Esophagus muscularis mucosa (tissue), 4 donors: ENCODE measurements around the gene EMP2. TPM values are rescaled to one million over a fixed set of nuclear protein-coding genes. Genes with fewer than 3 reads are reported as not detected.

Experiments used
- DNase-seq: peaks from one replicate; pipeline ENCODE4 v3.0.0-alpha.2; 2017; ENCODE audit errors: extremely low spot score
- H3K27ac ChIP-seq, 4 donors: fragments of 200-600 bp; sonication (generic); replicated peaks in 1 of 4; 1 replicate in 3 of 4; 2 replicates in 1 of 4; pipeline ENCODE4 v1.5.1; 2016 to 2019; ENCODE audit warnings: mild to moderate bottlenecking in 1 of 4
- H3K27me3 ChIP-seq, 4 donors: fragments of 200-600 bp; sonication (generic); one replicate each; pipeline versions ENCODE4 v1.5.1 to v1.6.0; 2016 to 2019
- H3K36me3 ChIP-seq, 4 donors: fragments of 200-600 bp; sonication (generic); one replicate each; pipeline ENCODE4 v1.5.1; 2016 to 2019
- H3K4me1 ChIP-seq, 4 donors: fragments of 200-600 bp; sonication (generic); one replicate each; pipeline ENCODE4 v1.5.1; 2016 to 2019
- H3K4me3 ChIP-seq, 4 donors: fragments of 200-600 bp; sonication (generic); 1 replicate in 2 of 4; 2 replicates in 2 of 4; pipeline ENCODE4 v1.5.1; 2016 to 2019; ENCODE audit warnings: mild to moderate bottlenecking in 4 of 4, moderate library complexity in 1 of 4
- H3K9me3 ChIP-seq, 4 donors: fragments of 200-600 bp; sonication (generic); 1 replicate in 3 of 4; 2 replicates in 1 of 4; pipeline ENCODE4 v1.5.1; 2016 to 2019
- EP300 ChIP-seq: sonication (generic); formaldehyde crosslinking; IDR thresholded peaks from one replicate; pipeline ENCODE4 v1.6.1; 2017; ENCODE audit warnings: antibody characterized with exemption
- POLR2A ChIP-seq: fragments of 450-650 bp; IDR thresholded peaks from one replicate; pipeline ENCODE4 v1.6.1; 2017; ENCODE audit warnings: antibody characterized with exemption, moderate library complexity, mild to moderate bottlenecking, low read depth
- POLR2AphosphoS5 ChIP-seq, 2 donors: sonication (generic); formaldehyde crosslinking; IDR thresholded peaks; one replicate each; pipeline ENCODE4 v1.6.1; 2017; ENCODE audit warnings: antibody characterized with exemption in 2 of 2
- WGBS: methylation state at CpG from one replicate; pipeline ENCODE4 v1.1.5; 2018; 5-methylcytosine and 5-hydroxymethylcytosine counted together
- intact Hi-C: fragments of 100-400 bp; cut with DNase I; formaldehyde crosslinking; loops from one replicate; pipeline ENCODE4 v1.15.1; 2023
- total RNA-seq, 4 donors: library from RNA; depleted of rRNA; stranded (reverse); fragments of >200 nt; gene quantifications; one replicate each; pipeline versions ENCODE4 v1.1.0 to v1.2.1, GENCODE V29; 2016
- TF ChIP-seq, protein P1 (sequence below), 3 experiments: fragments of 200-600 bp in 2 of 3; fragments of 450-650 bp in 1 of 3; sonication (generic) in 2 of 3; IDR thresholded peaks; one replicate each; pipeline ENCODE4 v1.5.1; 2017 to 2019; ENCODE audit warnings: antibody characterized with exemption in 3 of 3, mild to moderate bottlenecking in 2 of 3, moderate library complexity in 1 of 3

EMP2 gene
- total RNA-seq, 4 donors from 2014 or later: 44.1 to 87.1 (median 57.3) TPM

DNA sequence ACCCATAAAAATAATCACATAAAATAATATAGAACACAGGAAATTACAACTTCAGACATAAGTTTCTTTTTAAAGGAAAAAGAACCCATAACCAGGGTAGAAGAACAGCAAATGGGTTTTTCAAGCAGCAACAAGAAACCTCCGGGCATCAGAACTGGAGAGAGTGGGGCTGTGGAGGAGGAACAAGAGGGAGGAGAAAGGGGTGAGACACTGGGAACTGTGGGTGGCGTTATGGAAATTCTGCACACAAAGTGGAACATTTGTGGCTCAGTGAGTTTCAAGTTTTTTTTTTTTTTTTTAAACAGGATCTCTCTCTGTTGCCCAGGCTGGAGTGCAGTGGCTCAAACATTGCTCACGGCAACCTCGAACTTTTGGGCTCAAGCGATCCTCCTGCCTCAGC, 22.6 kb downstream of the EMP2 start:
- Histone ChIP-seq H3K27ac (peak overlapping the region in 3 of 4 donors; percentile 75 to 81 (median 80)), H3K36me3 (no peaks in the 10 kb centered on the region), H3K4me3 (no peak overlapping the region), H3K9me3 (peaks cover 0 to 9% (median 0%) of the 10 kb centered on the region in 4 donors), H3K27me3 (no peaks in the 10 kb centered on the region), H3K4me1 (peaks cover 57 to 92% (median 64%) of the 10 kb centered on the region in 4 donors)
- intact Hi-C loops: no loop called here
- TF ChIP-seq, protein P1, sequence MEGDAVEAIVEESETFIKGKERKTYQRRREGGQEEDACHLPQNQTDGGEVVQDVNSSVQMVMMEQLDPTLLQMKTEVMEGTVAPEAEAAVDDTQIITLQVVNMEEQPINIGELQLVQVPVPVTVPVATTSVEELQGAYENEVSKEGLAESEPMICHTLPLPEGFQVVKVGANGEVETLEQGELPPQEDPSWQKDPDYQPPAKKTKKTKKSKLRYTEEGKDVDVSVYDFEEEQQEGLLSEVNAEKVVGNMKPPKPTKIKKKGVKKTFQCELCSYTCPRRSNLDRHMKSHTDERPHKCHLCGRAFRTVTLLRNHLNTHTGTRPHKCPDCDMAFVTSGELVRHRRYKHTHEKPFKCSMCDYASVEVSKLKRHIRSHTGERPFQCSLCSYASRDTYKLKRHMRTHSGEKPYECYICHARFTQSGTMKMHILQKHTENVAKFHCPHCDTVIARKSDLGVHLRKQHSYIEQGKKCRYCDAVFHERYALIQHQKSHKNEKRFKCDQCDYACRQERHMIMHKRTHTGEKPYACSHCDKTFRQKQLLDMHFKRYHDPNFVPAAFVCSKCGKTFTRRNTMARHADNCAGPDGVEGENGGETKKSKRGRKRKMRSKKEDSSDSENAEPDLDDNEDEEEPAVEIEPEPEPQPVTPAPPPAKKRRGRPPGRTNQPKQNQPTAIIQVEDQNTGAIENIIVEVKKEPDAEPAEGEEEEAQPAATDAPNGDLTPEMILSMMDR (IDR thresholded peaks at IDR 0.05): no peak
- no peak for DNase-seq
- WGBS: 89% methylated on average over 5 of the region's 5 CpGs

DNA sequence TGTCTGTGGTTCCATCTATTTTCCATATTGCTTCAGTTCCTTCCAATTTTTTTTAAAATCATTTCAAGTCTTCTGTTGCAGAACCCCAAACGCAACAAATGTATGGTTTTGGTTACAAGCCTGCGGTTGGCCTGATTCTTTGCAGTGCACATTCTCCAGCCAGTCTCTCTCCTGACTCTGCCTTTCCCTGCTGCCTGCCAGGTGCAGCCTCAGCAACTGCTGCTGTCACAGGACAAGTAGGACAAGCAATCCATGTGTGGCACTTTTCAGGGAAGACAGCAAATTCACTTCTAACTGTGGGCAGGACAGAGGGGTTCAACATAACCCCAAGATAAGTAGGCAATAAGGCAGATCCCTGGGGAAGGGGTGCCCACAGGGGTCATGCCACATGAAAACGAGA, 24.2 kb downstream of the EMP2 start:
- Histone ChIP-seq H3K9me3 (no peaks in the 10 kb centered on the region), H3K36me3 (no peaks in the 10 kb centered on the region), H3K27ac (no peak overlapping the region), H3K4me1 (peaks cover 47 to 83% (median 53%) of the 10 kb centered on the region in 4 donors), H3K27me3 (no peaks in the 10 kb centered on the region), H3K4me3 (no peak overlapping the region)
- DNase-seq: no peak
- 98% methylated on average over 3 of the region's 3 CpGs for WGBS
- intact Hi-C loops: no loop called here
- TF ChIP-seq POLR2AphosphoS5 (IDR thresholded peaks at IDR 0.05) (no peak), POLR2A (no peak), EP300 (no peak)
- TF ChIP-seq, protein P1 (IDR thresholded peaks at IDR 0.05): no peak

DNA sequence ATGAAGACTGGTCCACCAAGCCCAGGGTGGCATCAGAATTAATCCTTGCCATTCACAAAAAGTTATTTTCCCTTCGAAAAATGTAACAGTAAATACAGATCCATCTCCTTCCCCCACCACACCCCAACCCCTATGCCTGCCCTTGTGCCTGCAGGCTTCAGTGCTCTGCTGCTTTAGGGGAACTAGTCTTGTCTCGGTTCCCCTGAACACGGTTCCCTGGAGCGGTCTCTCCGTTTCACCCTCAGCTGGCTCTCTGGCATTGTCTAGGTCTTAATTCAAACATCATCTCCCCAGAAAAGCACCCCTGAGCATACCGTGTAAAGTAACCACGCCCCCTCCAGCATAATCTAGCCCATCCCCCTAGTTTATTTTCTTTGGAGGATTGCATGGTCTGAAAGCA, 25.8 kb downstream of the EMP2 start:
- intact Hi-C loops: no loop called here
- TF ChIP-seq POLR2AphosphoS5 (IDR thresholded peaks at IDR 0.05): no peak
- 85% methylated on average over 7 of the region's 7 CpGs for WGBS
- H3K9me3 ChIP-seq: no peaks in the 10 kb centered on the region
- no peaks in the 10 kb centered on the region for H3K27me3 ChIP-seq
- peaks cover 31 to 66% (median 37%) of the 10 kb centered on the region in 4 donors for H3K4me1 ChIP-seq
- H3K36me3 ChIP-seq: peaks cover 0 to under 1% (median 0%) of the 10 kb centered on the region in 4 donors
- no peak for DNase-seq
- no peak overlapping the region for H3K27ac ChIP-seq
- H3K4me3 ChIP-seq: no peak overlapping the region

DNA sequence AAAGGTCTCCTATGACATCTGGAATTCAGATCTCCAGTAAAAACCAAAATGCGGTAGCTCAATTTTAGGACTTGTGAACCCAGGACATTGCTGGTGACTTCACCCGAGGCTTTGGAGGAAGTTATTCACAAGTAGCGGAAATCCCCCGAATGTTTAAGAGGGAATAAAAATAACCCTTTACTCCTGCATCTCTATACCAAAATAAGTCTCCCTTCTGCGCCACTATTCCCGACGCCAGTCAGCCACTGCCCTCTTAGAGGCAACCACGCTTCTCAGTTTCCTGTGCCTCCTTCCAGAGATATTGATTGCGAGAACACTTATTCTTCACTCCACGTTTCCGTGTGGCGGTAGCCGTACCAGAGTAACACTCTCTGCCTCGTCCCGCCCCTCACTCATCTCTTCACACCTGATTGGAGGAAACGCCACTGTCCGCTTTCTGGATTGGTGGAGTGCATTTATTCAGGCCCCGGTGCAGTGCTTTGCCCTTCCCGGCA, 27.4 kb downstream of the EMP2 start:
- Histone ChIP-seq H3K27ac (peak overlapping the region in 1 of 4 donors; percentile 4), H3K4me1 (peaks cover 16 to 51% (median 21%) of the 10 kb centered on the region in 4 donors), H3K36me3 (peaks cover 0 to 15% (median under 1%) of the 10 kb centered on the region in 4 donors), H3K27me3 (no peaks in the 10 kb centered on the region), H3K4me3 (peak overlapping the region in 3 of 4 donors; percentile 15 to 43 (median 23)), H3K9me3 (peaks cover 0 to 8% (median 3%) of the 10 kb centered on the region in 4 donors)
- no peak for DNase-seq
- TF ChIP-seq POLR2A (no peak), EP300 (no peak), POLR2AphosphoS5 (IDR thresholded peaks at IDR 0.05) (no peak)
- TF ChIP-seq, protein P1 (IDR thresholded peaks at IDR 0.05): no peak
- intact Hi-C loops: no loop called here
- WGBS: 77% methylated on average over 19 of the region's 19 CpGs

DNA sequence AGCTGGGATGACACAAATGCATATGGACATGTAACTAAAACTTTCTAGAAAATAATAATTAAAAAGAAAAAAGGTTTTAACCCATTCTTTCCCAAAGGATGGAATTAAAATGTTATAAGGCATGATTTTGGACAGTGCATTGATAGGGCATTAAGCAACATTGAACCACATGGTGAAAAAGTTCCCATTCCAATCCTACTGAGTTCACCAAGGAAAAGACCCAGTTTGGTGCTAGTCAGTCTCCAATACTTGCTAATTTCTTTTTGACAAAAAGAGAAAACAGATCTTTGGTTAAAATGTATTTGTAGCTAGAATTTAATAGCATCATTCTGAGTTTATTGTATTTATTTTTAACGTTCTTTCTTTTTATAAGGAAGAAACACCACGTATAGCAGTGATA, 28.1 kb downstream of the EMP2 start:
- Histone ChIP-seq H3K4me3 (no peak overlapping the region), H3K4me1 (peaks cover 8 to 43% (median 14%) of the 10 kb centered on the region in 4 donors), H3K9me3 (peaks cover 0 to 8% (median 3%) of the 10 kb centered on the region in 4 donors), H3K36me3 (peaks cover 0 to 23% (median 7%) of the 10 kb centered on the region in 4 donors), H3K27ac (no peak overlapping the region), H3K27me3 (no peaks in the 10 kb centered on the region)
- TF ChIP-seq, protein P1 (IDR thresholded peaks at IDR 0.05): no peak
- TF ChIP-seq POLR2AphosphoS5 (IDR thresholded peaks at IDR 0.05) (no peak), EP300 (no peak), POLR2A (no peak)
- WGBS: 84% methylated on average over 2 of the region's 2 CpGs
- intact Hi-C loops: no loop called here
- no peak for DNase-seq
